Measurements from ENCODE around the gene CRYBA4.

Gene CRYBA4

GRCh38 chr22:26629988-26630761 is 8.4 kb downstream of the CRYBA4 start:
- DNase-seq, result no peak

GRCh38 chr22:26631282-26631681 is 9.5 kb downstream of the CRYBA4 start:
- no peak for DNase-seq

GRCh38 chr22:26632422-26633155 is 10.8 kb downstream of the CRYBA4 start:
- no peak for DNase-seq

- no peak for DNase-seq
Observed at GRCh38 chr22:26634189-26634588, 12.4 kb downstream of the CRYBA4 start.

- DNase-seq, result no peak
Observed at GRCh38 chr22:26635117-26635516, 13.4 kb downstream of the CRYBA4 start.

- DNase-seq, result no peak
Observed at GRCh38 chr22:26636296-26636695, 14.5 kb downstream of the CRYBA4 start.

- peak; percentile 6 to 21 (median 15) for DNase-seq
Observed at GRCh38 chr22:26642465-26643417, 21.0 kb downstream of the CRYBA4 start.

GRCh38 chr22:26643418-26644100 is 21.8 kb downstream of the CRYBA4 start:
- no peak for DNase-seq

GRCh38 chr22:26646158-26646557 is 24.4 kb downstream of the CRYBA4 start:
- DNase-seq, result no peak

- peak in 3 of 6 experiments; percentile 4 to 31 (median 10) for DNase-seq
Observed at GRCh38 chr22:26648011-26648497, 26.3 kb downstream of the CRYBA4 start.

- DNase-seq, result no peak
Observed at GRCh38 chr22:26648528-26649388, 27.0 kb downstream of the CRYBA4 start.

- no peak for DNase-seq
Observed at GRCh38 chr22:26650722-26651421, 29.1 kb downstream of the CRYBA4 start.

- no peak for DNase-seq
Observed at GRCh38 chr22:26651815-26652214, 30.1 kb downstream of the CRYBA4 start.

GRCh38 chr22:26656891-26657851 is 35.4 kb downstream of the CRYBA4 start, which contains the start of gene MIAT:
MIAT (plus strand) TSS chr22:26657588.
- peak; percentile 25 to 47 (median 38) for DNase-seq

- peak in 1 of 6 experiments; percentile 14 for DNase-seq
Observed at GRCh38 chr22:26658161-26658560, 36.4 kb downstream of the CRYBA4 start.

- DNase-seq, result peak; percentile 13 to 33 (median 25)
Observed at GRCh38 chr22:26658671-26659478, 37.1 kb downstream of the CRYBA4 start.

GRCh38 chr22:26660356-26660755 is 38.6 kb downstream of the CRYBA4 start:
- DNase-seq, result no peak

GRCh38 chr22:26660961-26661578 is 39.3 kb downstream of the CRYBA4 start:
- no peak for DNase-seq
